ENCODE results near the gene ABCB8. TPM values are rescaled to one million over a fixed set of nuclear protein-coding genes. Genes with fewer than 3 reads are reported as not detected.

The ABCB8 gene
- total RNA-seq, 1 donor from 2014 or later: 17.4 TPM

- Mint-ChIP-seq H3K4me3 (ENCODE audit: unreplicated experiment) (no peak overlapping the region), H3K9me3 (ENCODE audit: unreplicated experiment) (peaks cover 2% of the 10 kb centered on the region), H3K4me1 (ENCODE audit: unreplicated experiment) (peaks cover 48% of the 10 kb centered on the region), H3K27ac (ENCODE audit: unreplicated experiment) (no peak overlapping the region), H3K36me3 (ENCODE audit: low read depth, unreplicated experiment) (peaks cover 37% of the 10 kb centered on the region), H3K27me3 (ENCODE audit: unreplicated experiment) (peaks cover 41% of the 10 kb centered on the region)
- no peak for DNase-seq (ENCODE audit: low spot score)
- TF ChIP-seq, protein P1, sequence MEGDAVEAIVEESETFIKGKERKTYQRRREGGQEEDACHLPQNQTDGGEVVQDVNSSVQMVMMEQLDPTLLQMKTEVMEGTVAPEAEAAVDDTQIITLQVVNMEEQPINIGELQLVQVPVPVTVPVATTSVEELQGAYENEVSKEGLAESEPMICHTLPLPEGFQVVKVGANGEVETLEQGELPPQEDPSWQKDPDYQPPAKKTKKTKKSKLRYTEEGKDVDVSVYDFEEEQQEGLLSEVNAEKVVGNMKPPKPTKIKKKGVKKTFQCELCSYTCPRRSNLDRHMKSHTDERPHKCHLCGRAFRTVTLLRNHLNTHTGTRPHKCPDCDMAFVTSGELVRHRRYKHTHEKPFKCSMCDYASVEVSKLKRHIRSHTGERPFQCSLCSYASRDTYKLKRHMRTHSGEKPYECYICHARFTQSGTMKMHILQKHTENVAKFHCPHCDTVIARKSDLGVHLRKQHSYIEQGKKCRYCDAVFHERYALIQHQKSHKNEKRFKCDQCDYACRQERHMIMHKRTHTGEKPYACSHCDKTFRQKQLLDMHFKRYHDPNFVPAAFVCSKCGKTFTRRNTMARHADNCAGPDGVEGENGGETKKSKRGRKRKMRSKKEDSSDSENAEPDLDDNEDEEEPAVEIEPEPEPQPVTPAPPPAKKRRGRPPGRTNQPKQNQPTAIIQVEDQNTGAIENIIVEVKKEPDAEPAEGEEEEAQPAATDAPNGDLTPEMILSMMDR (IDR thresholded peaks at IDR 0.05; ENCODE audit: unreplicated experiment): no peak
These were observed 14.9 kb upstream of the ABCB8 start for GRCh38 chr7:151013356-151013732.

- H3K27ac Mint-ChIP-seq (ENCODE audit: unreplicated experiment): peak overlapping the region; percentile 86
- H3K4me1 Mint-ChIP-seq (ENCODE audit: unreplicated experiment): peaks cover 48% of the 10 kb centered on the region
- no peaks in the 10 kb centered on the region for H3K9me3 Mint-ChIP-seq (ENCODE audit: unreplicated experiment)
- peak; percentile 86 for DNase-seq (ENCODE audit: low spot score)
- H3K4me3 Mint-ChIP-seq (ENCODE audit: unreplicated experiment): peak overlapping the region; percentile 89
- peaks cover 35% of the 10 kb centered on the region for H3K36me3 Mint-ChIP-seq (ENCODE audit: low read depth, unreplicated experiment)
- TF ChIP-seq, protein P1 (IDR thresholded peaks at IDR 0.05; ENCODE audit: unreplicated experiment): no peak
- H3K27me3 Mint-ChIP-seq (ENCODE audit: unreplicated experiment): peaks cover 39% of the 10 kb centered on the region
These were observed 14.3 kb upstream of the ABCB8 start for GRCh38 chr7:151013733-151014497.

GRCh38 chr7:151014950-151015349 is 13.3 kb upstream of the ABCB8 start:
- H3K27ac Mint-ChIP-seq (ENCODE audit: unreplicated experiment): peak overlapping the region; percentile 61
- peaks cover 35% of the 10 kb centered on the region for H3K36me3 Mint-ChIP-seq (ENCODE audit: low read depth, unreplicated experiment)
- TF ChIP-seq, protein P1 (IDR thresholded peaks at IDR 0.05; ENCODE audit: unreplicated experiment): no peak
- no peak for DNase-seq (ENCODE audit: low spot score)
- H3K4me1 Mint-ChIP-seq (ENCODE audit: unreplicated experiment): peaks cover 53% of the 10 kb centered on the region
- no peaks in the 10 kb centered on the region for H3K9me3 Mint-ChIP-seq (ENCODE audit: unreplicated experiment)
- H3K4me3 Mint-ChIP-seq (ENCODE audit: unreplicated experiment): peak overlapping the region; percentile 62
- H3K27me3 Mint-ChIP-seq (ENCODE audit: unreplicated experiment): peaks cover 46% of the 10 kb centered on the region

DNA sequence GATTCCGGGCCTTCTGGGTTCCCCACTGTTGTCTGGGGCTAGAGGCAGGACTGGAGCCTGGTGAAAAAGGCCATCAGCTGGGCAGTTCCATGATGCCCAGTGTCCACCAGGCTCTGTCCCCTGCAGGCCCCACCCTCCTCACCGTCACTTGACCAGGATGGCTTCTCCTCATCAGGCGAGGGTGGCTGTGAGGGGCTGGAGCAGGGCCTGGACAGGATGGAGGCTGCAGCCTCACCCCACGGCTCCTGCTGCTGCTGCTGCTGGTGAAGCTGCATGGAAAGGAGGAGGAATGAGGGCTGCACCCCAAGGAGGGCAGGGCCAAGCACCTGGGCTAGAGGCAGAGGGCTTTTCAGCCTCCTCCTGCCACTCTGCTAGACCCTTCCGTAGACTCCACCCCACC is 12.3 kb upstream of the ABCB8 start:
- no peak overlapping the region for H3K27ac Mint-ChIP-seq (ENCODE audit: unreplicated experiment)
- peaks cover 52% of the 10 kb centered on the region for H3K27me3 Mint-ChIP-seq (ENCODE audit: unreplicated experiment)
- H3K36me3 Mint-ChIP-seq (ENCODE audit: low read depth, unreplicated experiment): peaks cover 37% of the 10 kb centered on the region
- TF ChIP-seq, protein P1 (IDR thresholded peaks at IDR 0.05; ENCODE audit: unreplicated experiment): no peak
- no peaks in the 10 kb centered on the region for H3K9me3 Mint-ChIP-seq (ENCODE audit: unreplicated experiment)
- peaks cover 52% of the 10 kb centered on the region for H3K4me1 Mint-ChIP-seq (ENCODE audit: unreplicated experiment)
- H3K4me3 Mint-ChIP-seq (ENCODE audit: unreplicated experiment): peak overlapping the region; percentile 62
- no peak for DNase-seq (ENCODE audit: low spot score)

- Mint-ChIP-seq H3K36me3 (ENCODE audit: low read depth, unreplicated experiment) (peaks cover 35% of the 10 kb centered on the region), H3K9me3 (ENCODE audit: unreplicated experiment) (no peaks in the 10 kb centered on the region), H3K27ac (ENCODE audit: unreplicated experiment) (no peak overlapping the region), H3K4me3 (ENCODE audit: unreplicated experiment) (no peak overlapping the region), H3K4me1 (ENCODE audit: unreplicated experiment) (peaks cover 50% of the 10 kb centered on the region), H3K27me3 (ENCODE audit: unreplicated experiment) (peaks cover 50% of the 10 kb centered on the region)
- TF ChIP-seq, protein P1 (IDR thresholded peaks at IDR 0.05; ENCODE audit: unreplicated experiment): no peak
- no peak for DNase-seq (ENCODE audit: low spot score)
These were observed 11.7 kb upstream of the ABCB8 start for GRCh38 chr7:151016505-151016904.
